Neural cell (in vitro differentiated cells): ENCODE measurements around the gene OR5J2.

ENCODE experiments used
- CTCF ChIP-seq: fragments of 450-650 bp; IDR thresholded peaks from 2 replicates; pipeline ENCODE4 v1.5.1; 2014; ENCODE audit warnings: antibody characterized with exemption, mild to moderate bottlenecking, moderate library complexity; ENCODE audit not compliant: poor library complexity, severe bottlenecking
- EP300 ChIP-seq: fragments of 450-650 bp; conservative IDR thresholded peaks from 2 replicates; pipeline ENCODE4 v1.6.1; 2014; ENCODE audit warnings: antibody characterized with exemption, mild to moderate bottlenecking, moderate library complexity; ENCODE audit not compliant: poor library complexity, severe bottlenecking
- EZH2 ChIP-seq: fragments of 200-600, 300-800 bp; shearing (Covaris generic), sonication (generic); IDR thresholded peaks from 2 replicates; pipeline ENCODE4 v1.6.1; 2014; ENCODE audit warnings: antibody characterized with exemption, low read length, borderline replicate concordance, mild to moderate bottlenecking; ENCODE audit not compliant: insufficient read depth, poor library complexity, severe bottlenecking
- POLR2AphosphoS5 ChIP-seq: IDR thresholded peaks from 2 replicates; pipeline ENCODE4 v1.6.1; 2012
- RAD21 ChIP-seq: fragments of 450-650 bp; conservative IDR thresholded peaks from 2 replicates; pipeline ENCODE4 v1.6.1; 2014; ENCODE audit warnings: antibody characterized with exemption, mild to moderate bottlenecking, moderate library complexity
- REST ChIP-seq: IDR thresholded peaks from 2 replicates; pipeline ENCODE4 v1.6.1; 2012; ENCODE audit warnings: borderline replicate concordance
- TAF1 ChIP-seq: IDR thresholded peaks from 2 replicates; pipeline ENCODE4 v1.6.1; 2012; ENCODE audit warnings: low read depth

GRCh38 chr11:56152333-56152732, 24.1 kb upstream of the OR5J2 start:
- TF ChIP-seq CTCF (no peak), TAF1 (no peak), EZH2 (no peak), EP300 (no peak), POLR2AphosphoS5 (no peak), REST (no peak), RAD21 (no peak)
